ENCODE results near the gene SOX13.

The SOX13 gene

DNA sequence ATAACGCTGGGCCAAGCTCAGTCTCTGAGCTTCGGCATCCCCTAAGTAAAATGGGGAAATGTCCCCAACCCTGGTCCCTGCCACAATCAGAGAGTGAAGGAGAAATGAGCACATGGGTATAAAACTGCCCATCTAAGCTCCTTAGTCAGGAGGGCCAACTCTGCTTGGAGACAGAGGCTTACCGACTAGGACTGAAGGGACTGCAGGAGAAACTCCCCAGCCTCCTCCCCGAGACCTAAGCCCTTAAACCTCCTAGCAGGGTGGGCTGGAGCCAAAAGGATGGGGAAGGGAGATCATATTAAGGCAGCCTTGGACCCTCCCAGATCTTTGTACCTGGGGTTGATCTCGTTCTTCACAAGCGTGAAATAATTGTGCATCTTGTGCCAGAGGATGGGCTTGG, 73.4 kb downstream of the SOX13 start:
- no peak overlapping the region for H3K27ac ChIP-seq (replicated peaks)
- no peak for DNase-seq (ENCODE audit: low read depth in 1 of 2, low spot score in 1 of 2)
- H3K27me3 ChIP-seq (ENCODE audit: insufficient read depth, poor library complexity, severe bottlenecking) = peaks cover 22% of the 10 kb centered on the region
- H3K4me3 ChIP-seq (replicated peaks; ENCODE audit: insufficient read depth, low read length) = no peak overlapping the region
- no peak for TF ChIP-seq CTCF (IDR thresholded peaks at IDR 0.05; ENCODE audit: insufficient read depth, low read length)
- TF ChIP-seq POLR2AphosphoS5 (IDR thresholded peaks at IDR 0.05; ENCODE audit: low read depth) = no peak
- TF ChIP-seq GABPA (IDR thresholded peaks at IDR 0.05; ENCODE audit: low read depth) = no peak
- TF ChIP-seq, protein P1, sequence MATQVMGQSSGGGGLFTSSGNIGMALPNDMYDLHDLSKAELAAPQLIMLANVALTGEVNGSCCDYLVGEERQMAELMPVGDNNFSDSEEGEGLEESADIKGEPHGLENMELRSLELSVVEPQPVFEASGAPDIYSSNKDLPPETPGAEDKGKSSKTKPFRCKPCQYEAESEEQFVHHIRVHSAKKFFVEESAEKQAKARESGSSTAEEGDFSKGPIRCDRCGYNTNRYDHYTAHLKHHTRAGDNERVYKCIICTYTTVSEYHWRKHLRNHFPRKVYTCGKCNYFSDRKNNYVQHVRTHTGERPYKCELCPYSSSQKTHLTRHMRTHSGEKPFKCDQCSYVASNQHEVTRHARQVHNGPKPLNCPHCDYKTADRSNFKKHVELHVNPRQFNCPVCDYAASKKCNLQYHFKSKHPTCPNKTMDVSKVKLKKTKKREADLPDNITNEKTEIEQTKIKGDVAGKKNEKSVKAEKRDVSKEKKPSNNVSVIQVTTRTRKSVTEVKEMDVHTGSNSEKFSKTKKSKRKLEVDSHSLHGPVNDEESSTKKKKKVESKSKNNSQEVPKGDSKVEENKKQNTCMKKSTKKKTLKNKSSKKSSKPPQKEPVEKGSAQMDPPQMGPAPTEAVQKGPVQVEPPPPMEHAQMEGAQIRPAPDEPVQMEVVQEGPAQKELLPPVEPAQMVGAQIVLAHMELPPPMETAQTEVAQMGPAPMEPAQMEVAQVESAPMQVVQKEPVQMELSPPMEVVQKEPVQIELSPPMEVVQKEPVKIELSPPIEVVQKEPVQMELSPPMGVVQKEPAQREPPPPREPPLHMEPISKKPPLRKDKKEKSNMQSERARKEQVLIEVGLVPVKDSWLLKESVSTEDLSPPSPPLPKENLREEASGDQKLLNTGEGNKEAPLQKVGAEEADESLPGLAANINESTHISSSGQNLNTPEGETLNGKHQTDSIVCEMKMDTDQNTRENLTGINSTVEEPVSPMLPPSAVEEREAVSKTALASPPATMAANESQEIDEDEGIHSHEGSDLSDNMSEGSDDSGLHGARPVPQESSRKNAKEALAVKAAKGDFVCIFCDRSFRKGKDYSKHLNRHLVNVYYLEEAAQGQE (IDR thresholded peaks at IDR 0.05; ENCODE audit: insufficient replicate concordance, low read depth) = no peak
- no peak for TF ChIP-seq SPI1 (IDR thresholded peaks at IDR 0.05; ENCODE audit: borderline replicate concordance, low read depth)

- TF ChIP-seq, protein P1 (IDR thresholded peaks at IDR 0.05; ENCODE audit: insufficient replicate concordance, low read depth) = no peak
- no peak for TF ChIP-seq POLR2AphosphoS5 (IDR thresholded peaks at IDR 0.05; ENCODE audit: low read depth)
- Histone ChIP-seq H3K27ac (replicated peaks) (no peak overlapping the region), H3K27me3 (ENCODE audit: insufficient read depth, poor library complexity, severe bottlenecking) (peaks cover 26% of the 10 kb centered on the region), H3K4me3 (replicated peaks; ENCODE audit: insufficient read depth, low read length) (no peak overlapping the region)
- DNase-seq (ENCODE audit: low read depth in 1 of 2, low spot score in 1 of 2) = no peak
Measured at GRCh38 chr1:204146965-204147364, 74.0 kb downstream of the SOX13 start.

GRCh38 chr1:204147406-204148383, 74.8 kb downstream of the SOX13 start:
- Histone ChIP-seq H3K27me3 (ENCODE audit: insufficient read depth, poor library complexity, severe bottlenecking) (peaks cover 26% of the 10 kb centered on the region), H3K4me3 (replicated peaks; ENCODE audit: insufficient read depth, low read length) (no peak overlapping the region), H3K27ac (replicated peaks) (no peak overlapping the region)
- DNase-seq (ENCODE audit: low read depth in 1 of 2, low spot score in 1 of 2) = no peak
- TF ChIP-seq, protein P1 (IDR thresholded peaks at IDR 0.05; ENCODE audit: insufficient replicate concordance, low read depth) = no peak
- TF ChIP-seq CTCF (IDR thresholded peaks at IDR 0.05; ENCODE audit: insufficient read depth, low read length) (no peak), GABPA (IDR thresholded peaks at IDR 0.05; ENCODE audit: low read depth) (no peak), SPI1 (IDR thresholded peaks at IDR 0.05; ENCODE audit: borderline replicate concordance, low read depth) (no peak), POLR2AphosphoS5 (IDR thresholded peaks at IDR 0.05; ENCODE audit: low read depth) (no peak)
